Stimulated activated CD4-positive, alpha-beta T cell treated with anti-CD3 and anti-CD28 coated beads, Interleukin-1b, Interleukin-23, amount 100 ng/mL, for 4 hours (primary cell): ENCODE measurements around the gene MBD3.
"Not testable (repeated sequence)": the region's sequence is repeated elsewhere in the genome, so short reads cannot be mapped to it uniquely, and the experiment has no call there.

ENCODE experiments used
- DNase-seq, 2 donors: peaks; one replicate each; pipeline ENCODE4 v3.0.0-alpha.2; 2020; ENCODE audit warnings: low read depth in 2 of 2

MBD3 gene

DNA sequence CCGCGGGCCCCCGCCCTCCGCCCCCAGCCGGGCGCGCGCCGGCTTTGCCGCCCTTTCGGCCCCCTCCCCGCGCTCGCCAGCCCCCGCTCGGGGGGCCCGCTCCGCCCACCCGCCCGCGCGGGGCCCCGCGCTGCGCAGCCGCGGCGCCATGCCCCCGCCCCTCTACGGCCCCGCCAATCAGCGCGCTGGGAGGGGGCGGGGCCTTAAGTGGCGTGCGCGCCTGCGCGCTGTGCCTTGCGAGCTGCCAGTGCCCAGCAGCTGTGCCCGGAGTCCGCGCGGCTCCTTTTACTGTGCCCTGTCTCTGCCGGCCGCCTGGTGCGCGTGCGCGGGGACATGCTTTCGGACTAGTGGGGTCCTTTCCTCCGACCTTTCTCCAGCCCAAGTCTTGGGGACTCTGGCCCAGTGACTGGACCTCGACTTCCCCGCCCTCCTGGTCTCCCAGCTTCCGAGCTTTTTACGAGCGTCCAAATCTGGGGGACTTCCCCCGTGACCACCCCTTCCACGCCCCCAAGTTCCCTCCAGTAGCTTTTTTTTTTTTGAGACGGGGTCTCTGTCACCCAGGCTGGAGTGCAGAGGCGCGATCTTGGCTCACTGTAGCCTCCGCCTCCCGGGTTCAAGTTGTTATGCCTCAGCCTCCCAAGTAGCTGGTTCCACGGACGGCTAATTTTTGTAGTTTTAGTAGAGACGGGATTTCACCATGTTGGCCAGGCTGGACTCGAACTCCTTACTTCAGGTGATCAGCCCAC is at the start of gene MBD3:
TSS of gene MBD3 (minus strand) at position 111 of the 746 bp plus-strand sequence. CDS start 234 bp downstream, outside the sequence.
- peak; percentile 84 to 86 for DNase-seq

GRCh38 chr19:1640893-1641448 is 48.3 kb upstream of the MBD3 start:
- DNase-seq: not testable (repeated sequence)

GRCh38 chr19:1636325-1637236 is 43.9 kb upstream of the MBD3 start:
- DNase-seq: no peak

- DNase-seq: no peak
Measured at GRCh38 chr19:1634938-1635243, 42.2 kb upstream of the MBD3 start.

DNA sequence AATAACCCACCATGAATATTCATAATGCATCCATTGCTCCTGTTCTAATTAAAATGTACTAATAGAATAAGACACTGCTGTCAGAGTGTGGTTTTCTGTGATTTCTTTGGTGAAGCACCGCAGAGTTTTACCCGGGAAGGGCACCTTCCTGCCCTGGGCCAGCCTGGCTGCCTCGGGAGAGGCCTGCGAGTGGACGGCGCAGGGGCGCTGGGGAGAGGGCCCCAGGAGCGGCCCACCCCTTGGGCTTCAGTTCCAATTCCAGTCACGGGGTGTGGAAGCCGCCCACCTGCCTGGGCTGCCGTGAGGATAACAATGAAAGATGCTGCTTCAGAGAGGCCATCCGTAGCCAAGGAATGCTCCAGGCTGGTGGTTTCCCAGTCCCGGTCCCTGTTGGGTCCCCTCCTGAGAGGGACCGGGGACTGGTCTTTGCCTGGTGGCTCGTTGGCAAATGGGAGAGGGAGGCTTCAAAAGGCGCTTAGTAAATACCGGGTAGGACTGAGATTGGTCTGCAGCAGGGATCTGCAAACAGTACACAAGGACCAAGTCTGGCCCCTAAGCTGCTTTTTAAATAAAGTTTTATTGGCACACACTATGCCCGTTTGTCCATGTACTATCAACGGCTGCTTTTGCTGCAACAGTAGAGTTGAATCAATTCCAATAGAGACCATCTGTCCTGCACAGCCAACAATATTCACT is 41.7 kb upstream of the MBD3 start:
- DNase-seq: no peak

GRCh38 chr19:1633269-1633826 is 40.7 kb upstream of the MBD3 start:
- no peak for DNase-seq

DNA sequence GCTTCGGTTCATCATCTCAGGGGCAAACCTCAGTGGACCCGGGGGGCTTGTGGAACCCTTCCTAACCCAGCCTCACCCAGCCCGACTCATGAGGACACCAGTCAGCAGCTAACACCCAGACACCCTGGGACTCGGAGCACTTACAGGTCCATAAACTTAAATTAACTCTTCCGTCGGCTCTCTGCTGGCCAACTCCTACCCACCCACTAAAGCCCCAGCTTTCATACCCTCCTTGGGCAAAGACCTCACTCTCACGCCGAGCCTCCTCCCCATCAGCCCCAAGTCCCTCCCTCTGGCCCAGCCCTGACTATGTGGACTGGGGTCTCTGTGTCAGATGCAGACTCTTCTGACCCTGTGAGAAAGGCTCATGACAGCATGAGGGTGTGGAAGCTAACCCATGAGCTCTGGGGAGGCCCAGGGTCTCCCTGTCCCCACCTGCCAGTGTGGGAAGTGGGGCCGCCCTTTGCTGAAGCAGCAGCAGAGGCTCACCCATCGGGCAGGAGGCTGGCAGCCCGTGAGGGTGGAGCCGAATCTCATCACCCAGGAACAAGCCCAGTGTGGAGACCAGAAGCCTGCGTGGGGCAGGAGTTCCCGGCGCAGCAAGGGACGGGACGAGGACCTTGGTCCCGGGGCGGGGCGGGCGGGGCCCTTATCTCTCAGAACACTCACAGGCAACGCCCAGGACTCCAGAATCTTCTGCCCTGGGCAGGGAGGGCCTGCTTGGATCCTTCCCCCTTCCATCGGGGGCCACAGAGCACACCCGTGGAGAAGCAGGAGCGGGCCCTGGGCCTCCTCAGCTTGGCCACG is 40.0 kb upstream of the MBD3 start:
- no peak for DNase-seq

- DNase-seq: no peak
Measured at GRCh38 chr19:1631557-1632100, 39.0 kb upstream of the MBD3 start.

DNA sequence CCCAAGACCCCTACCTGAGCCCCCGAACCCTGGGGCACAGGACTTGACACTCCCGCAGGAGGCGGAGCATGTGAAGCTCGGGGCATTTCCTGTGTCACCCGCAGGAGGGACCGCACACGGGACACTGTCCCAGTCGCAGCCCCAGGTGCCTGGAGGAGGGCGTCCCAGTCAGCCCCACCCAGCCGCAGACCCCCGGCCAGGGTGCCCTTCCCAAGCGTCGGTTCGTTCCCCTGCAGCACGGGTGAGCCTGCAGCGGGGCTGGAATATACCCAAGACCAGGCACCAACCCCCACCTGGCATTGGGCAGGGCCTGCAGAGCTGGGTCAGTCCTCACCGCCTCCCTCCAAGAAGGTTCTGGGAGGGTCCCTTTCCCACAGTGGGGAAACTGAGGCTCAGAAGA is 38.1 kb upstream of the MBD3 start:
- DNase-seq: no peak

DNA sequence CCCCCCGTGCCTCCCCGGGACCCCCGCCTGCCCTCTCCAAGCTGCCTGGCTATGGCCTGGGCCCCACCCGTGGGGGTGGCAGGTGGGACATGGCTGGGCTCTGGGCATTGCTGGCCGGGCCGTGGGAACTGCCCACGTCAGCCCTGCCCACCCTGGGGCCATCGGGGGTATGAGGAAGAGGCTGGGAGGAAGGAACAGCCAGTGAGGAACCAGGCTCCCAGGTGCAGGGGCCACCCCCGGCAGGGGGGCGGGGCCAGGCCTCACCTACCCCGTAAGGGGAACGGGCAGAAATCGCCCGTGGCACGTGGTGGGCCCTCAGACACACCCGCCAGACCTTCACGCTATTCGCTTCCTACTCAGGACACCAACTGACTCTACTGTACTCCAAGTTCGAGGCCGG is 37.3 kb upstream of the MBD3 start:
- no peak for DNase-seq

- DNase-seq: no peak
Measured at GRCh38 chr19:1629256-1629808, 36.7 kb upstream of the MBD3 start.

- DNase-seq: no peak
Measured at GRCh38 chr19:1627194-1627593, 34.5 kb upstream of the MBD3 start.

DNA sequence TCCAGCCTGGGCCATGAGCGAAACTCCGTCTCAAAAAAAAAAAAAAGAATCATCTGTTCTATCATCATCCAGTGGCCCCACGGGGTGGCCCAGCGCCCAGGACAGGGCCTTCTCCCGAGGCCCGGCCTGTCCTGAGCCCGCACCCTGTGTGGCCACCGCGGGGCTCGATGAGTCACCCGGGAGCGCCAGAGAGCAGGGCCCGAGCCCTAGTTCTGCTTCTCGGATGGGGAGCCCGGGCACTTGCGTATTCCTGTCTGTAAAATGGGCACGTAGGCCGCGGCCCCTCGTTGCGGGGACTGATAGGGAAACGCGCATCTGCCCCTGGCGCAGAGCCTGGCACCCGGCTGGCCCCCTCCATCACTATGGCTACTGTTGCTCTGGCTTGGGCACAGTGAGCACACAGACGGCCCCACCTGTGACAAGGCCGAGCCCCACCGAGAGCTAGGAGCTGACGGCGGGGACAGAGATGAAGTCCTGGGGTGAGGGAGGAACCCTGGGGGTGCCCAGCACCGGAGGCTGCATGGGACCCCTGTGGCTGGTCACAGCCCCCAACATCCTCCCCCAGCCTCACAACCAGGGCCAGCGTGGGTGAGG is 33.8 kb upstream of the MBD3 start:
- DNase-seq: no peak

GRCh38 chr19:1624458-1624857 is 31.8 kb upstream of the MBD3 start:
- peak in 1 of 2 donors; percentile 36 for DNase-seq

GRCh38 chr19:1622541-1622940 is 29.9 kb upstream of the MBD3 start:
- no peak for DNase-seq

- no peak for DNase-seq
Measured at GRCh38 chr19:1622007-1622406, 29.3 kb upstream of the MBD3 start.

- no peak for DNase-seq
Measured at GRCh38 chr19:1621574-1621973, 28.9 kb upstream of the MBD3 start.

GRCh38 chr19:1621021-1621420 is 28.4 kb upstream of the MBD3 start:
- DNase-seq: no peak

DNA sequence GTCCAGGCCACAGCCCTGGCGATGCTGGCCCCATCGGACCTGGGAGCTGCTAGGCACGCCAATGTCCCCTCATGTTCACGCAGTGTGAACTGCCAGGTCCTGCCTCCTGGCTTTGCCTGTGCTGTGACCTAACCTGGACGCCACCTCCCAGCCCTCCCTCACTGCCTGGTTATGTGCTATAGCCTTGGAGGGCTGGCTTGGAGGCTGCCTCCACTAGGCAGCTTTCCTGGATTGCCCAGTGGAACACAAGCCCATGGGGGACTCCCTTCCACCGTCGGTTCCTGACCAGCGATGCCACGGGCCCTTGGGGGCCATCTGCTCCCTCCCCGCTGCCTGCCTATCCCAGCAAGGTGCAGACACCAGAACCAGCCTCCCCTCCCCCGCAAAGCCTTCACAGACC is 27.8 kb upstream of the MBD3 start:
- no peak for DNase-seq

DNA sequence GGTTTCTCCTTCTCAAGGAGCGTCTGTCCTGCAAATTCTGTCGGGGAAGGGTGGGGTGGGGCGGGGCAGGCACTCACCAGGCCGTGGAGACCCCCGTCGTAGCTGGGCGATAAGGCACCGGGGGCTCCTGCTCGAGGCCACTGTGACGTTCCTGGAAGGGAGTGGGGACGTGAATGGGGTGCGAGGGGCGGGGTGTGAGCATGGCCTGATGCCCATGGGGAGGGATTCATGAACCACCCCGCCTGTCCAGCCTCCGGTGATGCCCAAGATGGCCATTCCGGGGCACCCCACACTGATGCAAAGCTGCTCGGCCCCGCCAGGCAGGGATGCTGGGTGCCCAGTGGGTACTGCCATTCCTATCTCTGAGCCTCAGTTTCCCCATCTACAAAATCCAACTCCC is 27.0 kb upstream of the MBD3 start:
- no peak for DNase-seq
